Hematopoietic multipotent progenitor cell treated with erythropoietin and hydrocortisone succinate and interleukin-3 and kit ligand, for 8 days (in vitro differentiated cells): ENCODE results near the gene DPYSL4.

Experiments
- DNase-seq: peaks from one replicate; pipeline ENCODE4 v3.0.0-alpha.2; 2015

The DPYSL4 gene

GRCh38 chr10:132186488-132187429 lies at the start of gene DPYSL4:
DPYSL4 (plus strand) TSS chr10:132186948; CDS start chr10:132187064, 116 bp downstream.
- no peak for DNase-seq

GRCh38 chr10:132137111-132138072 lies 49.4 kb upstream of the DPYSL4 start:
- no peak for DNase-seq

GRCh38 chr10:132138133-132138532 lies 48.6 kb upstream of the DPYSL4 start:
- no peak for DNase-seq

GRCh38 chr10:132138596-132138995 lies 48.2 kb upstream of the DPYSL4 start:
- no peak for DNase-seq

GRCh38 chr10:132139526-132139925 lies 47.2 kb upstream of the DPYSL4 start:
- DNase-seq: no peak

GRCh38 chr10:132140167-132140925 lies 46.4 kb upstream of the DPYSL4 start:
- no peak for DNase-seq

GRCh38 chr10:132141076-132141475 lies 45.7 kb upstream of the DPYSL4 start:
- no peak for DNase-seq

GRCh38 chr10:132141526-132142395 lies 45.0 kb upstream of the DPYSL4 start:
- no peak for DNase-seq

- DNase-seq: no peak
These were observed 44.2 kb upstream of the DPYSL4 start for GRCh38 chr10:132142396-132143161.

- DNase-seq: no peak
These were observed 43.6 kb upstream of the DPYSL4 start for GRCh38 chr10:132143162-132143561.

- DNase-seq: no peak
These were observed 42.7 kb upstream of the DPYSL4 start for GRCh38 chr10:132144086-132144485.

GRCh38 chr10:132145002-132145401 lies 41.7 kb upstream of the DPYSL4 start:
- no peak for DNase-seq

- no peak for DNase-seq
These were observed 41.1 kb upstream of the DPYSL4 start for GRCh38 chr10:132145521-132146185.

GRCh38 chr10:132146271-132146671 lies 40.5 kb upstream of the DPYSL4 start:
- DNase-seq: no peak

GRCh38 chr10:132146941-132147915 lies 39.5 kb upstream of the DPYSL4 start:
- no peak for DNase-seq

GRCh38 chr10:132148261-132149251 lies 38.2 kb upstream of the DPYSL4 start:
- no peak for DNase-seq

GRCh38 chr10:132149271-132149670 lies 37.5 kb upstream of the DPYSL4 start:
- no peak for DNase-seq

- DNase-seq: no peak
These were observed 36.8 kb upstream of the DPYSL4 start for GRCh38 chr10:132149917-132150316.
